Neural cell (in vitro differentiated cells): ENCODE results near the gene TMEM131.

ENCODE experiments used
- EZH2 ChIP-seq: fragments of 200-600, 300-800 bp; shearing (Covaris generic), sonication (generic); IDR thresholded peaks from 2 replicates; pipeline ENCODE4 v1.6.1; 2014; ENCODE audit warnings: antibody characterized with exemption, low read length, borderline replicate concordance, mild to moderate bottlenecking; ENCODE audit not compliant: insufficient read depth, poor library complexity, severe bottlenecking
- MXI1 ChIP-seq: fragments of 450-650 bp; conservative IDR thresholded peaks from 2 replicates; pipeline ENCODE4 v1.6.1; 2014; ENCODE audit warnings: antibody characterized with exemption, mild to moderate bottlenecking; ENCODE audit not compliant: poor library complexity, severe bottlenecking
- TF ChIP-seq, protein P1 (sequence below): fragments of 450-650 bp; IDR thresholded peaks from 2 replicates; pipeline ENCODE4 v1.5.1; 2014; ENCODE audit warnings: antibody characterized with exemption, mild to moderate bottlenecking, moderate library complexity; ENCODE audit not compliant: poor library complexity, severe bottlenecking

- TF ChIP-seq, protein P1, sequence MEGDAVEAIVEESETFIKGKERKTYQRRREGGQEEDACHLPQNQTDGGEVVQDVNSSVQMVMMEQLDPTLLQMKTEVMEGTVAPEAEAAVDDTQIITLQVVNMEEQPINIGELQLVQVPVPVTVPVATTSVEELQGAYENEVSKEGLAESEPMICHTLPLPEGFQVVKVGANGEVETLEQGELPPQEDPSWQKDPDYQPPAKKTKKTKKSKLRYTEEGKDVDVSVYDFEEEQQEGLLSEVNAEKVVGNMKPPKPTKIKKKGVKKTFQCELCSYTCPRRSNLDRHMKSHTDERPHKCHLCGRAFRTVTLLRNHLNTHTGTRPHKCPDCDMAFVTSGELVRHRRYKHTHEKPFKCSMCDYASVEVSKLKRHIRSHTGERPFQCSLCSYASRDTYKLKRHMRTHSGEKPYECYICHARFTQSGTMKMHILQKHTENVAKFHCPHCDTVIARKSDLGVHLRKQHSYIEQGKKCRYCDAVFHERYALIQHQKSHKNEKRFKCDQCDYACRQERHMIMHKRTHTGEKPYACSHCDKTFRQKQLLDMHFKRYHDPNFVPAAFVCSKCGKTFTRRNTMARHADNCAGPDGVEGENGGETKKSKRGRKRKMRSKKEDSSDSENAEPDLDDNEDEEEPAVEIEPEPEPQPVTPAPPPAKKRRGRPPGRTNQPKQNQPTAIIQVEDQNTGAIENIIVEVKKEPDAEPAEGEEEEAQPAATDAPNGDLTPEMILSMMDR, result no peak
- TF ChIP-seq MXI1 (no peak), EZH2 (no peak)
Measured at GRCh38 chr2:98020992-98021713, 25.4 kb upstream of the TMEM131 start.
